ENCODE data around the gene ABCA7. TPM values are rescaled to one million over a fixed set of nuclear protein-coding genes. Genes with fewer than 3 reads are reported as not detected.

ABCA7 gene
- total RNA-seq, 2 experiments from 2014 or later = 114 to 118 TPM

GRCh38 chr19:1049106-1049505 is 9.2 kb downstream of the ABCA7 start:
- no peak overlapping the region for H3K4me3 ChIP-seq (ENCODE audit: low read length)
- ChIA-PET POLR2A (interaction anchor here (0.6 to 3.7 kb wide), 4 partner anchors 9 to 39 kb away, joined by 3 to 12 read pairs (median 5); partner anchors contain the start of genes ABCA7 and ARHGAP45), CTCF (no interaction called here)
- Mint-ChIP-seq H3K4me1 (ENCODE audit: low read depth) (peaks cover 13% of the 10 kb centered on the region), H3K27ac (no peak overlapping the region), H3K27me3 (no peaks in the 10 kb centered on the region), H3K36me3 (ENCODE audit: low read depth) (peaks cover 37% of the 10 kb centered on the region), H3K9me3 (no peaks in the 10 kb centered on the region), H3K4me3 (no peak overlapping the region)
- H3K4me1 ChIP-seq (ENCODE audit: insufficient read depth, low read length) = peaks cover 34% of the 10 kb centered on the region
- no peaks in the 10 kb centered on the region for H3K27me3 ChIP-seq (ENCODE audit: control insufficient read depth in 1 of 2, insufficient read depth in 2 of 2, low read length in 2 of 2)
- TF ChIP-seq CTCF (IDR thresholded peaks at IDR 0.05) = no peak
- H3K27ac ChIP-seq (ENCODE audit: low read depth in 1 of 2, low read length in 2 of 2) = no peak overlapping the region
- ATAC-seq (ENCODE audit: poor library complexity) = no peak
- DNase-seq = no peak
- intact Hi-C loops (cut with DNase I, micrococcal nuclease) = no loop called here
- no peaks in the 10 kb centered on the region for H3K9me3 ChIP-seq (ENCODE audit: control insufficient read depth in 1 of 2, insufficient read depth in 1 of 2, low read length in 2 of 2)
- H3K36me3 ChIP-seq (ENCODE audit: insufficient read depth, low read length) = peaks cover 41% of the 10 kb centered on the region

GRCh38 chr19:1049800-1050199 is 9.9 kb downstream of the ABCA7 start:
- Mint-ChIP-seq H3K27ac (no peak overlapping the region), H3K9me3 (no peaks in the 10 kb centered on the region), H3K4me3 (no peak overlapping the region), H3K27me3 (no peaks in the 10 kb centered on the region), H3K4me1 (ENCODE audit: low read depth) (peaks cover 13% of the 10 kb centered on the region), H3K36me3 (ENCODE audit: low read depth) (peaks cover 37% of the 10 kb centered on the region)
- no peaks in the 10 kb centered on the region for H3K27me3 ChIP-seq (ENCODE audit: control insufficient read depth in 1 of 2, insufficient read depth in 2 of 2, low read length in 2 of 2)
- DNase-seq = no peak
- no peak for ATAC-seq (ENCODE audit: poor library complexity)
- no peak overlapping the region for H3K4me3 ChIP-seq (ENCODE audit: low read length)
- ChIA-PET POLR2A (interaction anchor here (3.7 kb wide), 1 partner anchor 10 kb away, joined by 12 read pairs; the partner anchor contains the start of gene ABCA7), CTCF (interaction anchor here (1.7 kb wide), 1 partner anchor 15 kb away, joined by 3 read pairs; no protein-coding TSS in a partner anchor)
- intact Hi-C loops (cut with DNase I, micrococcal nuclease) = no loop called here
- no peak for TF ChIP-seq CTCF (IDR thresholded peaks at IDR 0.05)
- no peaks in the 10 kb centered on the region for H3K9me3 ChIP-seq (ENCODE audit: control insufficient read depth in 1 of 2, insufficient read depth in 1 of 2, low read length in 2 of 2)
- peaks cover 34% of the 10 kb centered on the region for H3K4me1 ChIP-seq (ENCODE audit: insufficient read depth, low read length)
- peaks cover 44% of the 10 kb centered on the region for H3K36me3 ChIP-seq (ENCODE audit: insufficient read depth, low read length)
- no peak overlapping the region for H3K27ac ChIP-seq (ENCODE audit: low read depth in 1 of 2, low read length in 2 of 2)

GRCh38 chr19:1050989-1051788 is 11.3 kb downstream of the ABCA7 start:
- Mint-ChIP-seq H3K27ac (no peak overlapping the region), H3K27me3 (no peaks in the 10 kb centered on the region), H3K4me3 (no peak overlapping the region), H3K4me1 (ENCODE audit: low read depth) (peaks cover 8% of the 10 kb centered on the region), H3K36me3 (ENCODE audit: low read depth) (peaks cover 38% of the 10 kb centered on the region), H3K9me3 (no peaks in the 10 kb centered on the region)
- ChIA-PET POLR2A (interaction anchor here (1.0 to 3.7 kb wide), 5 partner anchors 11 to 37 kb away, joined by 3 to 12 read pairs (median 3); partner anchors contain the start of genes ABCA7 and ARHGAP45), CTCF (interaction anchor here (1.7 kb wide), 1 partner anchor 14 kb away, joined by 3 read pairs; no protein-coding TSS in a partner anchor)
- no peak for DNase-seq
- no peak overlapping the region for H3K27ac ChIP-seq (ENCODE audit: low read depth in 1 of 2, low read length in 2 of 2)
- intact Hi-C loops (cut with DNase I, micrococcal nuclease) = no loop called here
- H3K27me3 ChIP-seq (ENCODE audit: control insufficient read depth in 1 of 2, insufficient read depth in 2 of 2, low read length in 2 of 2) = no peaks in the 10 kb centered on the region
- H3K36me3 ChIP-seq (ENCODE audit: insufficient read depth, low read length) = peaks cover 41% of the 10 kb centered on the region
- no peak for TF ChIP-seq CTCF (IDR thresholded peaks at IDR 0.05)
- no peak for ATAC-seq (ENCODE audit: poor library complexity)
- peaks cover 0 to 4% of the 10 kb centered on the region in 2 experiments for H3K9me3 ChIP-seq (ENCODE audit: control insufficient read depth in 1 of 2, insufficient read depth in 1 of 2, low read length in 2 of 2)
- H3K4me3 ChIP-seq (ENCODE audit: low read length) = no peak overlapping the region
- H3K4me1 ChIP-seq (ENCODE audit: insufficient read depth, low read length) = peaks cover 26% of the 10 kb centered on the region

Data from CD4-positive, alpha-beta T cell (primary cell).